Keratinocyte (primary cell): ENCODE results near the gene SSBP2.

ENCODE experiments used
- EZH2 ChIP-seq: IDR thresholded peaks from one replicate; pipeline ENCODE4 v1.6.1; 2012; ENCODE audit warnings: inconsistent platforms, mild to moderate bottlenecking, low read length, moderate library complexity
- TF ChIP-seq, protein P1 (sequence below), 3 experiments: IDR thresholded peaks in 1 of 3; conservative IDR thresholded peaks in 1 of 3; optimal IDR thresholded peaks in 1 of 3; 2 replicates in 2 of 3; 3 replicates in 1 of 3; pipeline versions ENCODE3 to v1.5.1; 2011; ENCODE audit warnings: low read length in 3 of 3, mild to moderate bottlenecking in 3 of 3, moderate library complexity in 2 of 3, control low read depth in 1 of 3, inconsistent platforms in 1 of 3; ENCODE audit not compliant: insufficient read depth in 2 of 3; ENCODE audit errors: extremely low read depth in 1 of 3

DNA sequence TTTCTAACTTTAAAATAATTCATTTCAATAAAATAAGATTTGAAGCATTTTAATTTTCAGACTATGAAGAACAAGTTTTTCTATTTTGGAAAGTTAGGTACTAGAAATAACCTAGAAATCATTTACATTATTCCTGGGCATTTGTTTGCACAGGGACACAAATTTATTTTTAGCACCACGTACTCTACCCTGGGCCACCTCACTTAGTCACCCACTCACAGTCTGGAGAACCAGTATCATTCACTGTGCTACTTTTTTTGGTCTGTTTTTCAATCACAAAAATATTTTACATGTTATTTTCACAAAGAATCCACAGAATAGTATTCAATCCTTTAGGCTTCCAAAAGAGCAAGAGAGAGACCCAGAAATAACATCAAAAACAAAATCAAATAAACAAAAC is 228.3 kb downstream of the SSBP2 start:
- TF ChIP-seq, protein P1, sequence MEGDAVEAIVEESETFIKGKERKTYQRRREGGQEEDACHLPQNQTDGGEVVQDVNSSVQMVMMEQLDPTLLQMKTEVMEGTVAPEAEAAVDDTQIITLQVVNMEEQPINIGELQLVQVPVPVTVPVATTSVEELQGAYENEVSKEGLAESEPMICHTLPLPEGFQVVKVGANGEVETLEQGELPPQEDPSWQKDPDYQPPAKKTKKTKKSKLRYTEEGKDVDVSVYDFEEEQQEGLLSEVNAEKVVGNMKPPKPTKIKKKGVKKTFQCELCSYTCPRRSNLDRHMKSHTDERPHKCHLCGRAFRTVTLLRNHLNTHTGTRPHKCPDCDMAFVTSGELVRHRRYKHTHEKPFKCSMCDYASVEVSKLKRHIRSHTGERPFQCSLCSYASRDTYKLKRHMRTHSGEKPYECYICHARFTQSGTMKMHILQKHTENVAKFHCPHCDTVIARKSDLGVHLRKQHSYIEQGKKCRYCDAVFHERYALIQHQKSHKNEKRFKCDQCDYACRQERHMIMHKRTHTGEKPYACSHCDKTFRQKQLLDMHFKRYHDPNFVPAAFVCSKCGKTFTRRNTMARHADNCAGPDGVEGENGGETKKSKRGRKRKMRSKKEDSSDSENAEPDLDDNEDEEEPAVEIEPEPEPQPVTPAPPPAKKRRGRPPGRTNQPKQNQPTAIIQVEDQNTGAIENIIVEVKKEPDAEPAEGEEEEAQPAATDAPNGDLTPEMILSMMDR (optimal IDR thresholded peaks at IDR 0.05 in 1 of 3, IDR thresholded peaks at IDR 0.05 in 1 of 3, conservative IDR thresholded peaks at IDR 0.05 in 1 of 3; ENCODE audit: extremely low read depth in 1 of 3, insufficient read depth in 2 of 3, low read length in 3 of 3): no peak
- TF ChIP-seq EZH2: no peak
